HEK293T (cell line): ENCODE results near the gene NREP.

ENCODE experiments used
- CTCF ChIA-PET: fragments of 350-600 bp; formaldehyde crosslinking; extraction: SDS; loops from one replicate; lab custom pipeline; 2021; ENCODE audit warnings: antibody characterized with exemption, inconsistent platforms; lab: Yijun Ruan, JAX
- POLR2A ChIA-PET: fragments of 350-600 bp; formaldehyde crosslinking; extraction: SDS; loops from one replicate; lab custom pipeline; 2020; ENCODE audit warnings: antibody characterized with exemption, inconsistent platforms; lab: Yijun Ruan, JAX
- DNase-seq: peaks from one replicate; pipeline ENCODE4 v3.0.0; 2012; ENCODE audit warnings: mixed read lengths; ENCODE audit errors: extremely low spot score
- ARNT ChIP-seq: fragments of 450-650 bp; IDR thresholded peaks from 2 replicates; pipeline ENCODE4 v1.6.1; 2017; ENCODE audit warnings: mild to moderate bottlenecking
- BHLHE40 ChIP-seq: fragments of 450-650 bp; IDR thresholded peaks from 2 replicates; pipeline ENCODE4 v1.6.1; 2016; ENCODE audit warnings: mild to moderate bottlenecking, moderate library complexity, borderline replicate concordance
- CTBP1 ChIP-seq: fragments of 450-650 bp; IDR thresholded peaks from 2 replicates; pipeline ENCODE4 v1.6.1; 2016; ENCODE audit warnings: borderline replicate concordance
- ELF4 ChIP-seq: fragments of 450-650 bp; IDR thresholded peaks from 2 replicates; pipeline ENCODE4 v1.6.1; 2017; ENCODE audit warnings: antibody characterized with exemption
- FOXA1 ChIP-seq: fragments of 450-650 bp; IDR thresholded peaks from 2 replicates; pipeline ENCODE4 v1.6.1; 2016; ENCODE audit warnings: mild to moderate bottlenecking
- FOXK2 ChIP-seq: fragments of 450-650 bp; IDR thresholded peaks from 2 replicates; pipeline ENCODE4 v1.6.1; 2016; ENCODE audit warnings: mild to moderate bottlenecking
- FOXM1 ChIP-seq: fragments of 450-650 bp; IDR thresholded peaks from 2 replicates; pipeline ENCODE4 v1.6.1; 2017; ENCODE audit warnings: mild to moderate bottlenecking, borderline replicate concordance
- HDGF ChIP-seq: fragments of 450-650 bp; IDR thresholded peaks from 2 replicates; pipeline ENCODE4 v1.6.1; 2017; ENCODE audit warnings: antibody characterized with exemption, borderline replicate concordance
- L3MBTL2 ChIP-seq: fragments of 450-650 bp; conservative IDR thresholded peaks from 2 replicates; pipeline ENCODE4 v1.6.1; 2016; ENCODE audit warnings: mild to moderate bottlenecking
- LEF1 ChIP-seq: fragments of 450-650 bp; IDR thresholded peaks from 2 replicates; pipeline ENCODE4 v1.6.1; 2017; ENCODE audit warnings: mild to moderate bottlenecking, borderline replicate concordance
- NFRKB ChIP-seq: fragments of 450-650 bp; IDR thresholded peaks from 2 replicates; pipeline ENCODE4 v1.6.1; 2016; ENCODE audit warnings: mild to moderate bottlenecking, moderate library complexity
- SP1 ChIP-seq: fragments of 450-650 bp; IDR thresholded peaks from 2 replicates; pipeline ENCODE4 v1.6.1; 2017
- SUZ12 ChIP-seq: fragments of 450-650 bp; IDR thresholded peaks from 2 replicates; pipeline ENCODE4 v1.6.1; 2016; ENCODE audit warnings: mild to moderate bottlenecking
- TARDBP ChIP-seq: fragments of 450-650 bp; IDR thresholded peaks from 2 replicates; pipeline ENCODE4 v1.6.1; 2016
- ZNF384 ChIP-seq: fragments of 450-650 bp; IDR thresholded peaks from 2 replicates; pipeline ENCODE4 v1.6.1; 2016
- TF ChIP-seq, protein P1 (sequence below): fragments of 450-650 bp; IDR thresholded peaks from 2 replicates; pipeline ENCODE4 v1.6.1; 2016

Gene NREP

DNA sequence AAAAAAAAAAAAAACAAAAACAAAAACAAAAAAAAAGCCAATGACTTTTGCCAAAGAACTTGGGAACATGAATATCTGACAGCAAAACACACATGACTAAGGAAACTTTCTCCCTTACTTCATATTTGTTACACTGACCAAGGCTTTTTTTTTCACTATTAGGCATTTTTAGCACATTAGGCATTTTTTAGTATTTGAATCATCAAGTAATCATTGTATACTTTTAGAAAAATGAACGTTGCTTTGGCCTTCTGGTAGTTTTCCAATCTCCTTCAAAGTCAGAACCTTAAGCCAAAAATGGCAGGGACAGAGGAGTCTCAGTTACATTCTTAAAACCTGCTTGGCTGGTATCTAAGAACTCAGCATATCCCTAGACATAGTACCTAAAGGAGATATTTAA lies 19.3 kb downstream of the NREP start:
- TF ChIP-seq TARDBP (no peak), ARNT (no peak), HDGF (no peak), SUZ12 (no peak), FOXA1 (no peak), ZNF384 (no peak), L3MBTL2 (no peak), CTBP1 (no peak), SP1 (no peak), FOXM1 (no peak), NFRKB (no peak), ELF4 (no peak), BHLHE40 (no peak), FOXK2 (no peak), LEF1 (no peak)
- TF ChIP-seq, protein P1, sequence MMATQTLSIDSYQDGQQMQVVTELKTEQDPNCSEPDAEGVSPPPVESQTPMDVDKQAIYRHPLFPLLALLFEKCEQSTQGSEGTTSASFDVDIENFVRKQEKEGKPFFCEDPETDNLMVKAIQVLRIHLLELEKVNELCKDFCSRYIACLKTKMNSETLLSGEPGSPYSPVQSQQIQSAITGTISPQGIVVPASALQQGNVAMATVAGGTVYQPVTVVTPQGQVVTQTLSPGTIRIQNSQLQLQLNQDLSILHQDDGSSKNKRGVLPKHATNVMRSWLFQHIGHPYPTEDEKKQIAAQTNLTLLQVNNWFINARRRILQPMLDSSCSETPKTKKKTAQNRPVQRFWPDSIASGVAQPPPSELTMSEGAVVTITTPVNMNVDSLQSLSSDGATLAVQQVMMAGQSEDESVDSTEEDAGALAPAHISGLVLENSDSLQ = no peak
- CTCF ChIA-PET = no interaction called here
- DNase-seq = no peak
- POLR2A ChIA-PET = interaction anchor here (1.0 kb wide), 1 partner anchor 18 kb away, joined by 3 read pairs; no protein-coding TSS in a partner anchor

DNA sequence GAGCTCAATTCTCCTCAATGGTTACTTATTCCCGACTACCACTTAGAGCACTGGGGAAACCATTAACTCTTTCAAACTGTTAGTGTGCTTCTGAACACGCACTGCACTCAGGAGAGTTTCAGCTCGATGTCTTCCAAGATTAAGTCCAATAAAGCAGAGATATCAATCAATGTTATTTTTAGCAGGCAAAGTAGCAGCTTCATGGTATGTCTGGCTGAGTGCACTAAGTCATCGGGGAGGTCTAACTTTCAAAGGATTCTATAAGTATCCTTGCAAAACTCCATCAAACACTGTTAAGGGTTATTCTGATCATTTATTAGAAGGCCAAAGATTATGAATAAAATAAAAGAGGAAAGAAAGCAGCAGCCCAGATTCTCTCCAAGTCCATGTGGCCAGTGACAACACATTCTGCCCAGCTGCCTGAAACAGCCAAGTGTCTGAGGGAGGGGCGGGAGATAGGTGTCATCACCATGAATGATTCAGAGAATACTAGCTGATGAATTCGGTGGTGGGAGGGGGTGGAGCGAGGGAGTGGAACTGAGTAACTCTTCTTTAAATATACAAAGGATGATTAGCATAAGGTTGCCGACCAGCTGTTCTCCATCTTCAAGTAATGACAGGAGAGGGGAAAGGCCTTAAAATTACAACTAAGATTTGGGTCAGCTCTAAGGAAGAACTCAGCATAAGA lies 21.3 kb downstream of the NREP start:
- ChIA-PET CTCF (interaction anchor here (1.1 kb wide), 1 partner anchor 185 kb away, joined by 3 read pairs; no protein-coding TSS in a partner anchor), POLR2A (no interaction called here)
- DNase-seq = no peak
- no peak for TF ChIP-seq FOXA1
- no peak for TF ChIP-seq ARNT
- no peak for TF ChIP-seq FOXK2
- no peak for TF ChIP-seq ZNF384
- TF ChIP-seq NFRKB = no peak
- no peak for TF ChIP-seq BHLHE40
- TF ChIP-seq, protein P1 = no peak
- no peak for TF ChIP-seq SP1
- no peak for TF ChIP-seq L3MBTL2
- no peak for TF ChIP-seq TARDBP
- no peak for TF ChIP-seq LEF1
- TF ChIP-seq FOXM1 = no peak
- TF ChIP-seq CTBP1 = no peak
- no peak for TF ChIP-seq HDGF
- TF ChIP-seq SUZ12 = no peak
- TF ChIP-seq ELF4 = no peak

DNA sequence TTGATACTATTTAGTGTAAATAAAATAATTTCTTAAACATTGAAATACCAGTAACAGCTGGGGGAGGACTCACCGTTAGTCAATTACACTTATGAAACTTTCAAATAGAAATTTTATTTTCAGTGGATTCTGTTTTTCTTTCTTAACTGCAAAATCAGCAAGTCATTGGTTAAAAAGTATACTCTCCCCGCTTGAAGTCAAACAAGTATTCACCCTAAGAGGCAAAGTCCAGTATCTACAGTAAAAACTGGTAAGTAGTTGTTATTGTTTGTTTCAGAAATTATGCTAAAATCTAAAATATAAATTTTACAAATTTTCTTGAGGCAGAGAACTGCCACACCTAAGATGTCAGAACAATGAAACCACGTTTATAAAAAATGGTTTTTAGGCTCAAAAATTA lies 22.4 kb downstream of the NREP start:
- ChIA-PET POLR2A (no interaction called here), CTCF (no interaction called here)
- no peak for TF ChIP-seq L3MBTL2
- TF ChIP-seq FOXA1 = no peak
- TF ChIP-seq, protein P1 = no peak
- no peak for TF ChIP-seq FOXK2
- no peak for TF ChIP-seq TARDBP
- TF ChIP-seq HDGF = no peak
- TF ChIP-seq NFRKB = no peak
- TF ChIP-seq ZNF384 = no peak
- no peak for TF ChIP-seq SUZ12
- no peak for TF ChIP-seq CTBP1
- DNase-seq = no peak

DNA sequence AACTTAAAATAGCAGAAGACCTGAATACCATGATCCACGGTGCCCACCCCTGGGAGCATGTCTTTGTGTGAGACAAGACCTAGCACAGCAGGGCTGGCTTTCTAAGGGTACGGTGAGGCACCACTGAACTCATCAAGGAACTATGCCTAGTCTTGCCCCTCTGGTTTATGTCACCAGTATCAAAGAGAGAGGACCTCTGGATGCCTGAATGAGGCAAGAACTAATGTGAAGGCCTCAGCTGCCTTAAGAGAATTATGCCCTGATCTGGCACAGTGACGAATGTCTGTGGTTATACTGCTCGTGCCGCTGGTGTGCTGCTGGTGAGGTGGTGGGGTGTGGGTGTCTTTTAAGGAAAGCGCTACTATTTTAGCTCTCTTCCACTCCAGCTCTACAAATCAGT lies 23.0 kb downstream of the NREP start:
- POLR2A ChIA-PET = no interaction called here
- TF ChIP-seq CTBP1 = no peak
- TF ChIP-seq BHLHE40 = no peak
- no peak for TF ChIP-seq SUZ12
- no peak for TF ChIP-seq FOXA1
- no peak for TF ChIP-seq FOXM1
- no peak for TF ChIP-seq TARDBP
- no peak for TF ChIP-seq ZNF384
- TF ChIP-seq ELF4 = no peak
- TF ChIP-seq ARNT = no peak
- no peak for TF ChIP-seq NFRKB
- TF ChIP-seq, protein P1 = no peak
- TF ChIP-seq SP1 = no peak
- no peak for TF ChIP-seq HDGF
- no peak for TF ChIP-seq L3MBTL2
- CTCF ChIA-PET = no interaction called here
- no peak for DNase-seq

DNA sequence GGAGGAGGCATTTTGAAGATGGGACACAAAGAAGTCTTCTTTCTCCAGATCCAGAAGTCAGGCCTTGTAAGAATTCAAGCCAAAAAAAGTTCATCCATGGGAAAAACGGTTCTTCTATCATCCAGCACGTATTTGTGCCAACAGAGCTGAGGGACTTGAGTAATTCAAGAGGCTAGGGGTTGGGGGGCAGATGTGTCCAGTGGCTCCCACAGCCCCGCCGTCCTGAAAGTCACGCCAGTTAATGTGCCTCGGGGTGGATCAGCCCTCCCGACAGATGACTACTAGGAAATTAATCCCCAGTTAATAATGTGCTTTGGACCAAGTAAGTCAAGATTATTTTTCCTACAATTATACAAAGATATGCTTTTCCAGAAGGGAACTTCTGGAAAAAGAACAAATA lies 23.4 kb downstream of the NREP start:
- no peak for TF ChIP-seq FOXA1
- no peak for TF ChIP-seq ARNT
- TF ChIP-seq, protein P1 = no peak
- TF ChIP-seq ZNF384 = no peak
- TF ChIP-seq LEF1 = no peak
- TF ChIP-seq ELF4 = no peak
- no peak for TF ChIP-seq L3MBTL2
- TF ChIP-seq HDGF = no peak
- CTCF ChIA-PET = no interaction called here
- DNase-seq = no peak
- POLR2A ChIA-PET = no interaction called here
